Measurements from ENCODE around the gene SEMA6A.

Gene SEMA6A

GRCh38 chr5:116575326-116576052 lies 866 bp upstream of the SEMA6A start:
- no peak for DNase-seq

GRCh38 chr5:116573702-116574366 lies 789 bp downstream of the SEMA6A start:
- DNase-seq: no peak

GRCh38 chr5:116573279-116573701 lies 1.3 kb downstream of the SEMA6A start:
- no peak for DNase-seq

- no peak for DNase-seq
Observed at GRCh38 chr5:116572350-116573278, 2.0 kb downstream of the SEMA6A start.

- no peak for DNase-seq
Observed at GRCh38 chr5:116571568-116572349, 2.9 kb downstream of the SEMA6A start.

GRCh38 chr5:116569999-116570398 lies 4.6 kb downstream of the SEMA6A start:
- DNase-seq: no peak

- DNase-seq: no peak
Observed at GRCh38 chr5:116567106-116567505, 7.5 kb downstream of the SEMA6A start.

- DNase-seq: no peak
Observed at GRCh38 chr5:116566251-116566650, 8.4 kb downstream of the SEMA6A start.

- DNase-seq: no peak
Observed at GRCh38 chr5:116564756-116565490, 9.7 kb downstream of the SEMA6A start.

- no peak for DNase-seq
Observed at GRCh38 chr5:116564312-116564711, 10.3 kb downstream of the SEMA6A start.

GRCh38 chr5:116563736-116564308 lies 10.8 kb downstream of the SEMA6A start:
- DNase-seq: no peak

GRCh38 chr5:116562669-116563068 lies 12.0 kb downstream of the SEMA6A start:
- no peak for DNase-seq

GRCh38 chr5:116561658-116562057 lies 13.0 kb downstream of the SEMA6A start:
- DNase-seq: no peak

GRCh38 chr5:116559673-116560164 lies 14.9 kb downstream of the SEMA6A start:
- no peak for DNase-seq

GRCh38 chr5:116559239-116559638 lies 15.4 kb downstream of the SEMA6A start:
- no peak for DNase-seq

GRCh38 chr5:116557669-116558271 lies 16.9 kb downstream of the SEMA6A start:
- no peak for DNase-seq

GRCh38 chr5:116554764-116555163 lies 19.9 kb downstream of the SEMA6A start:
- no peak for DNase-seq

- no peak for DNase-seq
Observed at GRCh38 chr5:116553366-116553765, 21.3 kb downstream of the SEMA6A start.

- DNase-seq: no peak
Observed at GRCh38 chr5:116550082-116550481, 24.5 kb downstream of the SEMA6A start.

- no peak for DNase-seq
Observed at GRCh38 chr5:116546743-116547124, 27.9 kb downstream of the SEMA6A start.
